Measurements from ENCODE around the gene HAUS8.

Gene HAUS8

GRCh38 chr19:17080440-17080801 is 5.2 kb upstream of the HAUS8 start:
- TF ChIP-seq CTCF (IDR thresholded peaks at IDR 0.05; ENCODE audit: low read depth, low read length, missing control alignments), result no peak
- DNase-seq (ENCODE audit: extremely low read depth, low read depth), result no peak
- no peak overlapping the region for H3K4me3 ChIP-seq (replicated peaks; ENCODE audit: low read depth, low read length)

- H3K4me3 ChIP-seq (replicated peaks; ENCODE audit: low read depth, low read length), result peak overlapping the region; percentile 37
- DNase-seq (ENCODE audit: extremely low read depth, low read depth), result peak; percentile 84
These were observed 4.6 kb upstream of the HAUS8 start for GRCh38 chr19:17079710-17080439.

GRCh38 chr19:17078920-17079709 is 3.9 kb upstream of the HAUS8 start:
- no peak for DNase-seq (ENCODE audit: extremely low read depth, low read depth)
- H3K4me3 ChIP-seq (replicated peaks; ENCODE audit: low read depth, low read length), result peak overlapping the region; percentile 37
- no peak for TF ChIP-seq CTCF (IDR thresholded peaks at IDR 0.05; ENCODE audit: low read depth, low read length, missing control alignments)

More at GRCh38 chr19:17079710-17080439, 4.6 kb upstream of the HAUS8 start:
- peak; percentile 54 for TF ChIP-seq CTCF (IDR thresholded peaks at IDR 0.05; ENCODE audit: low read depth, low read length, missing control alignments)

- DNase-seq (ENCODE audit: extremely low read depth, low read depth), result no peak
- TF ChIP-seq CTCF (IDR thresholded peaks at IDR 0.05; ENCODE audit: low read depth, low read length, missing control alignments), result no peak
- no peak overlapping the region for H3K4me3 ChIP-seq (replicated peaks; ENCODE audit: low read depth, low read length)
These were observed 3.0 kb upstream of the HAUS8 start for GRCh38 chr19:17078036-17078919.

- peak overlapping the region; percentile 69 for H3K4me3 ChIP-seq (replicated peaks; ENCODE audit: low read depth, low read length)
- no peak for DNase-seq (ENCODE audit: extremely low read depth, low read depth)
- TF ChIP-seq CTCF (IDR thresholded peaks at IDR 0.05; ENCODE audit: low read depth, low read length, missing control alignments), result no peak
These were observed 2.3 kb upstream of the HAUS8 start for GRCh38 chr19:17077447-17078028.

- DNase-seq (ENCODE audit: extremely low read depth, low read depth), result no peak
- peak overlapping the region; percentile 69 for H3K4me3 ChIP-seq (replicated peaks; ENCODE audit: low read depth, low read length)
- TF ChIP-seq CTCF (IDR thresholded peaks at IDR 0.05; ENCODE audit: low read depth, low read length, missing control alignments), result no peak
These were observed 1.3 kb upstream of the HAUS8 start for GRCh38 chr19:17076543-17076991.
